GM12801 (cell line): ENCODE data around the gene ATXN1.

ENCODE experiments used
- CTCF ChIP-seq: IDR thresholded peaks from one replicate; pipeline ENCODE4 v1.5.1; 2011; ENCODE audit warnings: control low read depth; ENCODE audit not compliant: insufficient read length; ENCODE audit errors: extremely low read depth

The ATXN1 gene

GRCh38 chr6:16468991-16469615 lies 292.2 kb downstream of the ATXN1 start:
- no peak for TF ChIP-seq CTCF

- TF ChIP-seq CTCF = no peak
These were observed 294.3 kb downstream of the ATXN1 start for GRCh38 chr6:16466800-16467553.

- no peak for TF ChIP-seq CTCF
These were observed 297.2 kb downstream of the ATXN1 start for GRCh38 chr6:16464045-16464444.

GRCh38 chr6:16461491-16461890 lies 299.8 kb downstream of the ATXN1 start:
- no peak for TF ChIP-seq CTCF

GRCh38 chr6:16452348-16452747 lies 308.9 kb downstream of the ATXN1 start:
- TF ChIP-seq CTCF = no peak

- no peak for TF ChIP-seq CTCF
These were observed 310.4 kb downstream of the ATXN1 start for GRCh38 chr6:16450821-16451220.

- no peak for TF ChIP-seq CTCF
These were observed 311.0 kb downstream of the ATXN1 start for GRCh38 chr6:16450285-16450684.
